Measurements from ENCODE around the gene HIVEP3.

HIVEP3 gene

GRCh38 chr1:41918450-41919043 lies at the start of gene HIVEP3:
Gene HIVEP3, minus strand, starts transcription at chr1:41918922.
- H3K27ac ChIP-seq (ENCODE audit: low read length) = peak within 1 kb of the TSS; percentile 82
- H2AFZ ChIP-seq (ENCODE audit: low read length) = peak within 1 kb of the TSS; percentile 89
- 0 out of 2 replicates have a peak, but pooled peaks cover 8% of the 10 kb centered on the region for H3F3A ChIP-seq (ENCODE audit: insufficient read depth, low read length)
- no peaks in the 10 kb centered on the region for H3K36me3 ChIP-seq (replicated peaks; ENCODE audit: insufficient read depth, low read length)
- H3K27me3 ChIP-seq (replicated peaks; ENCODE audit: insufficient read depth, low read length) = no peaks in the 10 kb centered on the region
- H3K79me2 ChIP-seq (ENCODE audit: low read length) = no peaks in the 10 kb centered on the region
- no peaks in the 10 kb centered on the region for H4K20me1 ChIP-seq (ENCODE audit: insufficient read depth, low read length)
- H3K4me2 ChIP-seq (ENCODE audit: low read depth, low read length) = peak within 1 kb of the TSS; percentile 83
- DNase-seq = peak; percentile 51
- peaks cover 4% of the 10 kb centered on the region; the same call in 1 of the 2 replicates for H3K4me1 ChIP-seq (ENCODE audit: low read length)
- peak within 1 kb of the TSS; percentile 68 for H3K4me3 ChIP-seq (ENCODE audit: low read length)
- no peak for TF ChIP-seq EZH2phosphoT487 (IDR thresholded peaks at IDR 0.05; ENCODE audit: low read length)
- no peak for TF ChIP-seq EZH2 (optimal IDR thresholded peaks at IDR 0.05; ENCODE audit: low read depth, low read length)
- TF ChIP-seq, protein P1, sequence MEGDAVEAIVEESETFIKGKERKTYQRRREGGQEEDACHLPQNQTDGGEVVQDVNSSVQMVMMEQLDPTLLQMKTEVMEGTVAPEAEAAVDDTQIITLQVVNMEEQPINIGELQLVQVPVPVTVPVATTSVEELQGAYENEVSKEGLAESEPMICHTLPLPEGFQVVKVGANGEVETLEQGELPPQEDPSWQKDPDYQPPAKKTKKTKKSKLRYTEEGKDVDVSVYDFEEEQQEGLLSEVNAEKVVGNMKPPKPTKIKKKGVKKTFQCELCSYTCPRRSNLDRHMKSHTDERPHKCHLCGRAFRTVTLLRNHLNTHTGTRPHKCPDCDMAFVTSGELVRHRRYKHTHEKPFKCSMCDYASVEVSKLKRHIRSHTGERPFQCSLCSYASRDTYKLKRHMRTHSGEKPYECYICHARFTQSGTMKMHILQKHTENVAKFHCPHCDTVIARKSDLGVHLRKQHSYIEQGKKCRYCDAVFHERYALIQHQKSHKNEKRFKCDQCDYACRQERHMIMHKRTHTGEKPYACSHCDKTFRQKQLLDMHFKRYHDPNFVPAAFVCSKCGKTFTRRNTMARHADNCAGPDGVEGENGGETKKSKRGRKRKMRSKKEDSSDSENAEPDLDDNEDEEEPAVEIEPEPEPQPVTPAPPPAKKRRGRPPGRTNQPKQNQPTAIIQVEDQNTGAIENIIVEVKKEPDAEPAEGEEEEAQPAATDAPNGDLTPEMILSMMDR (IDR thresholded peaks at IDR 0.05; ENCODE audit: low read length) = no peak
- no peaks in the 10 kb centered on the region for H3K9me2 ChIP-seq (replicated peaks; ENCODE audit: insufficient read depth, low read length)
- H3K9ac ChIP-seq (ENCODE audit: low read length) = peak within 1 kb of the TSS; percentile 67
- H3K9me3 ChIP-seq (replicated peaks; ENCODE audit: insufficient read depth, low read length) = no peaks in the 10 kb centered on the region

DNA sequence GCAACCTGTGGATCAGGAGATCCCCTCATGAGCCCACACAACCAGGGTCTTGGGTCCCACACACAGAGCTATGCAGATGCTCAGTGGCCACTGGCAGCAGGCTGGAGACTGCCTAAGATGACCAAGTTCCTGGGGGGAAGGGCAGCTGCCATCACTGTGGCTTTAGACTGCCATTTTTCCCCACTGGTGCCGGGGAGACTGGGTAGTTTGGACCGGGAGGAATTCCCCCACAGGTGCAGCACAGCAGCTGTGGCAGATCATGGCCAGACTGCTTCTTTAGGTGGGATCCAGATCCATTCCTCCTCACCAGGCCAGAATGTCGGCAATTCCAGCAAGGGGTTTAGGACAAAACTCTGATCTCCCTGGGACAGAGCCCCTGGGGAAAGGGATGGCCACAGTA lies 45.7 kb upstream of the HIVEP3 start:
- Histone ChIP-seq H3F3A (ENCODE audit: insufficient read depth, low read length) (no peaks in the 10 kb centered on the region), H3K4me1 (ENCODE audit: low read length) (no peaks in the 10 kb centered on the region), H3K36me3 (replicated peaks; ENCODE audit: insufficient read depth, low read length) (no peaks in the 10 kb centered on the region), H4K20me1 (ENCODE audit: insufficient read depth, low read length) (no peaks in the 10 kb centered on the region), H3K79me2 (ENCODE audit: low read length) (no peaks in the 10 kb centered on the region), H3K9ac (ENCODE audit: low read length) (no peak overlapping the region), H3K4me3 (ENCODE audit: low read length) (no peak overlapping the region), H3K9me2 (replicated peaks; ENCODE audit: insufficient read depth, low read length) (no peaks in the 10 kb centered on the region), H3K4me2 (ENCODE audit: low read depth, low read length) (no peak overlapping the region), H2AFZ (ENCODE audit: low read length) (no peak overlapping the region), H3K27ac (ENCODE audit: low read length) (no peak overlapping the region), H3K27me3 (replicated peaks; ENCODE audit: insufficient read depth, low read length) (no peaks in the 10 kb centered on the region), H3K9me3 (replicated peaks; ENCODE audit: insufficient read depth, low read length) (no peaks in the 10 kb centered on the region)
- DNase-seq = no peak
- TF ChIP-seq EZH2phosphoT487 (IDR thresholded peaks at IDR 0.05; ENCODE audit: low read length) (no peak), EZH2 (optimal IDR thresholded peaks at IDR 0.05; ENCODE audit: low read depth, low read length) (no peak)
- TF ChIP-seq, protein P1 (IDR thresholded peaks at IDR 0.05; ENCODE audit: low read length) = no peak

- Histone ChIP-seq H3K36me3 (replicated peaks; ENCODE audit: insufficient read depth, low read length) (no peaks in the 10 kb centered on the region), H3K4me1 (ENCODE audit: low read length) (no peaks in the 10 kb centered on the region), H3K9me3 (replicated peaks; ENCODE audit: insufficient read depth, low read length) (no peaks in the 10 kb centered on the region), H4K20me1 (ENCODE audit: insufficient read depth, low read length) (no peaks in the 10 kb centered on the region), H3K9me2 (replicated peaks; ENCODE audit: insufficient read depth, low read length) (no peaks in the 10 kb centered on the region), H3K4me2 (ENCODE audit: low read depth, low read length) (no peak overlapping the region), H3K27ac (ENCODE audit: low read length) (no peak overlapping the region), H2AFZ (ENCODE audit: low read length) (no peak overlapping the region), H3K27me3 (replicated peaks; ENCODE audit: insufficient read depth, low read length) (no peaks in the 10 kb centered on the region), H3K4me3 (ENCODE audit: low read length) (no peak overlapping the region), H3F3A (ENCODE audit: insufficient read depth, low read length) (no peaks in the 10 kb centered on the region), H3K9ac (ENCODE audit: low read length) (no peak overlapping the region), H3K79me2 (ENCODE audit: low read length) (no peaks in the 10 kb centered on the region)
- TF ChIP-seq EZH2 (optimal IDR thresholded peaks at IDR 0.05; ENCODE audit: low read depth, low read length) (no peak), EZH2phosphoT487 (IDR thresholded peaks at IDR 0.05; ENCODE audit: low read length) (no peak)
- TF ChIP-seq, protein P1 (IDR thresholded peaks at IDR 0.05; ENCODE audit: low read length) = no peak
- DNase-seq = no peak
Observed at GRCh38 chr1:41963636-41964035, 44.9 kb upstream of the HIVEP3 start.
